Suprapubic skin (tissue), 4 donors: Measurements from ENCODE around the gene ADD3.

ENCODE experiments used
- POLR2A ChIP-seq, 2 donors: fragments of 450-650 bp; IDR thresholded peaks; one replicate each; pipeline ENCODE4 v1.6.1; 2017; ENCODE audit warnings: antibody characterized with exemption in 2 of 2, mild to moderate bottlenecking in 2 of 2, moderate library complexity in 2 of 2
- POLR2AphosphoS5 ChIP-seq, 3 donors: sonication (generic); formaldehyde crosslinking; IDR thresholded peaks; one replicate each; pipeline ENCODE4 v1.6.1; 2017; ENCODE audit warnings: antibody characterized with exemption in 3 of 3
- TF ChIP-seq, protein P1 (sequence below), 2 donors: fragments of 200-600 bp in 1 of 2; fragments of 450-650 bp in 1 of 2; sonication (generic) in 1 of 2; IDR thresholded peaks; one replicate each; pipeline ENCODE4 v1.5.1; 2016 to 2019; ENCODE audit warnings: antibody characterized with exemption in 2 of 2, mild to moderate bottlenecking in 1 of 2, moderate library complexity in 1 of 2

- TF ChIP-seq, protein P1, sequence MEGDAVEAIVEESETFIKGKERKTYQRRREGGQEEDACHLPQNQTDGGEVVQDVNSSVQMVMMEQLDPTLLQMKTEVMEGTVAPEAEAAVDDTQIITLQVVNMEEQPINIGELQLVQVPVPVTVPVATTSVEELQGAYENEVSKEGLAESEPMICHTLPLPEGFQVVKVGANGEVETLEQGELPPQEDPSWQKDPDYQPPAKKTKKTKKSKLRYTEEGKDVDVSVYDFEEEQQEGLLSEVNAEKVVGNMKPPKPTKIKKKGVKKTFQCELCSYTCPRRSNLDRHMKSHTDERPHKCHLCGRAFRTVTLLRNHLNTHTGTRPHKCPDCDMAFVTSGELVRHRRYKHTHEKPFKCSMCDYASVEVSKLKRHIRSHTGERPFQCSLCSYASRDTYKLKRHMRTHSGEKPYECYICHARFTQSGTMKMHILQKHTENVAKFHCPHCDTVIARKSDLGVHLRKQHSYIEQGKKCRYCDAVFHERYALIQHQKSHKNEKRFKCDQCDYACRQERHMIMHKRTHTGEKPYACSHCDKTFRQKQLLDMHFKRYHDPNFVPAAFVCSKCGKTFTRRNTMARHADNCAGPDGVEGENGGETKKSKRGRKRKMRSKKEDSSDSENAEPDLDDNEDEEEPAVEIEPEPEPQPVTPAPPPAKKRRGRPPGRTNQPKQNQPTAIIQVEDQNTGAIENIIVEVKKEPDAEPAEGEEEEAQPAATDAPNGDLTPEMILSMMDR (IDR thresholded peaks at IDR 0.05), result no peak
- TF ChIP-seq POLR2AphosphoS5 (IDR thresholded peaks at IDR 0.05) (no peak), POLR2A (IDR thresholded peaks at IDR 0.05) (no peak)
Measured at GRCh38 chr10:109976681-109977080, 31.1 kb upstream of the ADD3 start.
